Measurements from ENCODE around the gene CCNB1IP1.
A peak's percentile ranks its signal among the peaks of the same experiment; 100 is the strongest.
"Not testable (repeated sequence)": the region's sequence is repeated elsewhere in the genome, so short reads cannot be mapped to it uniquely, and the experiment has no call there.

CCNB1IP1 gene, protein sequence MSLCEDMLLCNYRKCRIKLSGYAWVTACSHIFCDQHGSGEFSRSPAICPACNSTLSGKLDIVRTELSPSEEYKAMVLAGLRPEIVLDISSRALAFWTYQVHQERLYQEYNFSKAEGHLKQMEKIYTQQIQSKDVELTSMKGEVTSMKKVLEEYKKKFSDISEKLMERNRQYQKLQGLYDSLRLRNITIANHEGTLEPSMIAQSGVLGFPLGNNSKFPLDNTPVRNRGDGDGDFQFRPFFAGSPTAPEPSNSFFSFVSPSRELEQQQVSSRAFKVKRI
- 22.2 to 58.9 (median 35.9) reads per million in 9 experiments for total RNA-seq

DNA sequence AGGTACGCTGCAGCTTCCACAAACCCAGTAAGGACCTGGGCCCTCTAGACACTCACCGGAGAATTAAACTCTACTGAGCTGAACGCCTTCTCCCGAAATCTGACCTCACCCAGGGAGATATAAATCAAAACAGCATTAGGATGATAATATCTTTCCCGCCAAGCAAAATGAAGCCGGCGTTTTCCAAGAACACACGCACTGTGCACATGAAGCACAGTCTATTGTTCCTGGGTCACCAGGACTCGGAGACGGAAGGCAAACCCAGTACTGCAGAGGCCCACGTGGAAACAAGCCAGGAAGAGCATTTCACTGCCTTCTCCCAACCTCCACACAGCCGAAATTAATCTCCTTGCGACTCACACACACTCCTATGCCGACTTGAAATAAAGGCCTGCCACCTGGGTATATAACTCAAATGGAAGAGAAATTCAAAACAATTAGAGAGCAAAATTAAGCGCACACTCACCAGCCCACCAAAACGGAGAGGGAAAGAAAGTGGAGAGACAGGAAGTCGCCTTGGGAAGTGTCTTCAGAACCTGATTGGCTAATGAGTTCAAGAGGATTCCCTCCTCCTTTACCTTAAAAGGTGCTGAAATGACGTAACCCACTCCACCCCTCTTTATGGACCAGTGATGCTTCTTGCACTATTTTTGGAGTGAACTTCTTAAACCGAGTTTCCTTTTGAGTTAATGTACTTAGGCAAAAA lies at the start of gene CCNB1IP1:
TSS of gene CCNB1IP1 (minus strand) at position 492 of the 706 bp plus-strand sequence. CDS start 16,756 bp downstream, outside the sequence.
- H3K4me3 Mint-ChIP-seq, result peak within 1 kb of the TSS; percentile 88 to 95
- H3K4me1 Mint-ChIP-seq (ENCODE audit: low read depth in 2 of 2), result peaks cover 12 to 27% of the 10 kb centered on the region in 2 donors
- H3K9me3 Mint-ChIP-seq, result no peaks in the 10 kb centered on the region
- DNase-seq (peak; percentile 37 to 53 (median 38)), ATAC-seq (replicated peaks) (peak; percentile 99)
- H3K27me3 Mint-ChIP-seq, result no peaks in the 10 kb centered on the region
- H3K36me3 Mint-ChIP-seq (ENCODE audit: insufficient read depth), result no peaks in the 10 kb centered on the region
- peak within 1 kb of the TSS; percentile 86 to 95 for H3K27ac Mint-ChIP-seq

GRCh38 chr14:20382526-20382925 lies 49.4 kb upstream of the CCNB1IP1 start:
- ATAC-seq (replicated peaks) (no peak), DNase-seq (no peak)
- H3K27me3 Mint-ChIP-seq, result no peaks in the 10 kb centered on the region
- H3K36me3 Mint-ChIP-seq (ENCODE audit: insufficient read depth), result peaks cover 72% of the 10 kb centered on the region
- peak overlapping the region; percentile 9 to 49 for H3K27ac Mint-ChIP-seq
- H3K4me3 Mint-ChIP-seq, result no peak overlapping the region
- no peaks in the 10 kb centered on the region for H3K9me3 Mint-ChIP-seq
- peaks cover 0 to 4% of the 10 kb centered on the region in 2 donors for H3K4me1 Mint-ChIP-seq (ENCODE audit: low read depth in 2 of 2)

DNA sequence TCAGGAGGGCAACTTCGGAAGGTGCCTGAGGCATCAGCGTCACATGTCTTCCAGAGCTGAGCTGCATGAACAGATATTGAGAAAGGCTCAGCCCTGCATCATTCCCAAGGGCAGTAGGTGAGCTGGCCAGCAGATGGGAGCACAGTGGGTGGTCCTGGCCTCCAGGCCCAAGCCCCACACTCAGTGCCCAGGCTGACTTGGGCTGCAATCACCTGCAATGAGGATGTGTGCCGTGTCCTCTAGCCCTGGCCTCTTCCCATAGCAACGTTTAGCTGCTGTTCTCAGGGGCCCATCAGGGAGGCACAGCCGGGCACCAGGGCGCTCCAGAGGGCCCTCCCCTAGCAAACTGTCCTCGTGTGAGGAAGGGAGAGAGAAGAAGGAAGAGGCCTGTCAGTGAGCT lies 48.3 kb upstream of the CCNB1IP1 start:
- H3K36me3 Mint-ChIP-seq (ENCODE audit: insufficient read depth), result peaks cover 71% of the 10 kb centered on the region
- H3K4me3 Mint-ChIP-seq, result no peak overlapping the region
- H3K27ac Mint-ChIP-seq, result peak overlapping the region in 1 of 2 donors; percentile 2
- DNase-seq (no peak), ATAC-seq (replicated peaks) (no peak)
- no peaks in the 10 kb centered on the region for H3K9me3 Mint-ChIP-seq
- peaks cover 0 to 4% of the 10 kb centered on the region in 2 donors for H3K4me1 Mint-ChIP-seq (ENCODE audit: low read depth in 2 of 2)
- no peaks in the 10 kb centered on the region for H3K27me3 Mint-ChIP-seq

- peak overlapping the region; percentile 2 to 56 for H3K27ac Mint-ChIP-seq
- H3K4me3 Mint-ChIP-seq, result no peak overlapping the region
- peaks cover 0 to 4% of the 10 kb centered on the region in 2 donors for H3K4me1 Mint-ChIP-seq (ENCODE audit: low read depth in 2 of 2)
- H3K27me3 Mint-ChIP-seq, result no peaks in the 10 kb centered on the region
- DNase-seq, result no peak
- H3K9me3 Mint-ChIP-seq, result no peaks in the 10 kb centered on the region
- no peak for ATAC-seq (replicated peaks)
- H3K36me3 Mint-ChIP-seq (ENCODE audit: insufficient read depth), result peaks cover 71% of the 10 kb centered on the region
These were observed 47.6 kb upstream of the CCNB1IP1 start for GRCh38 chr14:20380681-20381080.

DNA sequence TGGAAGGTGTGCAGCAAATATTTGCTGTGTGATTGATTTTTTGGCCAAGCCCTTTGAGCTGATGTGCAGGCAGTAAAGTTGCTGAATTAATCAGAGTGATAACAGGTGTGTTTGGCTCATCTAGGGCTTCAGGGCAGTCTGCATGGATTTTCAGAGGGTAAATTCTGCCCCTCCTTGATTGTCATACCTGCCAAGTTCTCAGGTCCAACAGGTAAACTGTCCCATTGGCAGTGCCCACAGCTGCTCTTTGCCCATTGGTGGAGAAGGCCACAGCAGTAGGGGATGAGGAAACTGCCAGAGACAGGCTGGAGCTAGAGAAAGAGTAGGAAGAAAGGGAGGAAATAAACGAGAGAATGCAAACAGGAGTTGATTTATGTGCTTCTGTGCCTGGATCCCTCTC lies 46.7 kb upstream of the CCNB1IP1 start:
- no peaks in the 10 kb centered on the region for H3K27me3 Mint-ChIP-seq
- no peak overlapping the region for H3K4me3 Mint-ChIP-seq
- H3K4me1 Mint-ChIP-seq (ENCODE audit: low read depth in 2 of 2), result peaks cover 0 to 4% of the 10 kb centered on the region in 2 donors
- H3K9me3 Mint-ChIP-seq, result no peaks in the 10 kb centered on the region
- peaks cover 73% of the 10 kb centered on the region for H3K36me3 Mint-ChIP-seq (ENCODE audit: insufficient read depth)
- DNase-seq (no peak), ATAC-seq (replicated peaks) (no peak)
- peak overlapping the region in 1 of 2 donors; percentile 68 for H3K27ac Mint-ChIP-seq

GRCh38 chr14:20377171-20377570 lies 44.1 kb upstream of the CCNB1IP1 start:
- Mint-ChIP-seq H3K27ac (peak overlapping the region in 1 of 2 donors; percentile 53), H3K36me3 (ENCODE audit: insufficient read depth) (peaks cover 76% of the 10 kb centered on the region), H3K9me3 (no peaks in the 10 kb centered on the region), H3K4me1 (ENCODE audit: low read depth in 2 of 2) (peaks cover 0 to 4% of the 10 kb centered on the region in 2 donors), H3K4me3 (no peak overlapping the region), H3K27me3 (no peaks in the 10 kb centered on the region)
- DNase-seq (no peak), ATAC-seq (replicated peaks) (no peak)

- no peak for DNase-seq
- Mint-ChIP-seq H3K27ac (no peak overlapping the region), H3K9me3 (no peaks in the 10 kb centered on the region), H3K27me3 (no peaks in the 10 kb centered on the region), H3K4me3 (no peak overlapping the region), H3K4me1 (ENCODE audit: low read depth in 2 of 2) (peaks cover 0 to 4% of the 10 kb centered on the region in 2 donors), H3K36me3 (ENCODE audit: insufficient read depth) (peaks cover 80% of the 10 kb centered on the region)
- no peak for ATAC-seq (replicated peaks)
These were observed 43.1 kb upstream of the CCNB1IP1 start for GRCh38 chr14:20376071-20376588.

DNA sequence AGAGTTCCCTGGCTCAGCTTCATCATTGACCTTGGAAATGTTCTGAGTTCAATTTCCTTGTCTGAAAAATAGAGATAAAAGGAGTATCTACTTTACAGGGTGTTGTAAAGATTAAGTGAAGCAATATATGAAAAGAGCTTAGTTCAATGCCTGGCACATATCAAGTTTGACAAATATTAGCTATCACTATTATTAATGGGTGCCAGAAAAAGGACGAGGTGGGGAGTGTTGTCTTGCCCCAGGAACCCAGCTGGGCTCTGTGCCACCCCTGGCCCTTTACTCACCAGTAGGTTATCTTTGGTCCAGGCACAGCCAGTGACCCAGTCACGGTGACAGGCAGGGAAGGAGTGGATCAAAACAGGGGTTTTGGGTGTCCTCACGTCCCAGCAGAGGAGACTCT lies 42.4 kb upstream of the CCNB1IP1 start:
- DNase-seq, result no peak
- H3K4me3 Mint-ChIP-seq, result no peak overlapping the region
- no peaks in the 10 kb centered on the region for H3K4me1 Mint-ChIP-seq (ENCODE audit: low read depth in 2 of 2)
- no peaks in the 10 kb centered on the region for H3K27me3 Mint-ChIP-seq
- no peak for ATAC-seq (replicated peaks)
- H3K9me3 Mint-ChIP-seq, result no peaks in the 10 kb centered on the region
- peaks cover 81% of the 10 kb centered on the region for H3K36me3 Mint-ChIP-seq (ENCODE audit: insufficient read depth)
- no peak overlapping the region for H3K27ac Mint-ChIP-seq

DNA sequence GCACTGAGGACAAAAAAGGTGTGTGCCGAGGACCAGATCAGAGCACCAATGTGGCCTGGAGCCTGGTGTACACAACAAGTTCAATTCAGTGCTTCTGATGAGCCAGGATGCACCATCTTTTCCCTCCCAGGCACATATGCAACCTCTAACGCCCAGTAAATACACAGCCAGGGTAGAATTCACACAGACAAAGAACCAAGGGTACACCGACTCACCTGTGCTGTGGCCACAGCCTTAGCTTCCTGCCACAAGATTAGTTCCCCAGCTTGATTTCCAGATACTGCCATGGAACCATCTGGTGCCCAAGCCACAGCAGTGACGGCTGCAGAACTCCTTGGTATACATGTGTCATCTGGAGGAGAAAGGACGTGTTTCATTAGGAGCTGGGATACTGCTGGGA lies 39.7 kb upstream of the CCNB1IP1 start:
- Mint-ChIP-seq H3K4me3 (no peak overlapping the region), H3K27me3 (no peaks in the 10 kb centered on the region), H3K9me3 (no peaks in the 10 kb centered on the region), H3K27ac (peak overlapping the region in 1 of 2 donors; percentile 9), H3K4me1 (ENCODE audit: low read depth in 2 of 2) (no peaks in the 10 kb centered on the region), H3K36me3 (ENCODE audit: insufficient read depth) (peaks cover 82% of the 10 kb centered on the region)
- ATAC-seq (replicated peaks), result no peak
- DNase-seq, result no peak

DNA sequence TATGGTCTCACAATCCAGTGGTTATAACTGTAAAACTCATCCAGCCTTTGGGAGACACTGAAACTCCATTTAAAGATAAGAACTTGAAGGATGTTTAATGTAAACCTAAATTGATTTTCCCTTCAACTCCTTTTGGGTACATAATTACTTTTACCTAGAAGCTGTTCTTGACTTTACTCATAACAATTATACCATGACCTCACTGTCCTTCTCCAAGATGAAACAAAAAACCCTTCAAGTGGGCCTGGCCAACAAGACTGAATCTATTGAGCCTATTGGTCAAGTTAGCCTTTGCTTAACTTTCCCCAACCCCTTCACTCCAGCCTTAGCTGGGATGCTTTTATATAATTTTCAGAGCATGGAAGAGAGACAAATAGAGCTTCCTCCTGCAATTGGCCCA lies 32.8 kb upstream of the CCNB1IP1 start:
- H3K27me3 Mint-ChIP-seq, result no peaks in the 10 kb centered on the region
- H3K4me1 Mint-ChIP-seq (ENCODE audit: low read depth in 2 of 2), result no peaks in the 10 kb centered on the region
- H3K36me3 Mint-ChIP-seq (ENCODE audit: insufficient read depth), result peaks cover 47% of the 10 kb centered on the region
- H3K4me3 Mint-ChIP-seq, result no peak overlapping the region
- H3K27ac Mint-ChIP-seq, result no peak overlapping the region
- ATAC-seq (replicated peaks) (no peak), DNase-seq (no peak)
- no peaks in the 10 kb centered on the region for H3K9me3 Mint-ChIP-seq

GRCh38 chr14:20358474-20358873 lies 25.4 kb upstream of the CCNB1IP1 start:
- not testable (repeated sequence) for H3K4me1 Mint-ChIP-seq (ENCODE audit: low read depth in 2 of 2); H3K27me3 Mint-ChIP-seq; ATAC-seq (replicated peaks); H3K4me3 Mint-ChIP-seq; DNase-seq; H3K9me3 Mint-ChIP-seq
- Mint-ChIP-seq H3K36me3 (ENCODE audit: insufficient read depth) (peaks cover 35% of the 10 kb centered on the region), H3K27ac (peak overlapping the region; percentile 39 to 84)

DNA sequence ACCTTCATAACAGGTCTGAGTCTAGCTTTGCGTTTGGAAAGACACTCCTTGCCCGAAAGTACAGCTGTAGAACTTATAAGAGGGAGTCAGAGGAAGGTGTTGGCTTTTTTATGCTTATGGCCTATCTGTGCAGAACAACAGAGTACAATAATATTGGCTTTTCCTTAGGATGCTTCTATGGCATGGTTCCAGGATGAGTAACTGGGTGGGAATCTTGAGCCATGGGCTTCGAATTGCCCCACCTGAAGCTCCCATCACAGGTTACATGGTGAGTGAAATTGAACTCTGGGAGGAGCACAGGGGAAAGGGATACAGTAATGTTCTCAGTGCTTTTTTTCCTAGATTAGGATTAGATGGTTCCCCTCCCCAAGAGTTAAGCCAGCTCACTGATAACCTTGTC lies 23.3 kb upstream of the CCNB1IP1 start:
- Mint-ChIP-seq H3K27ac (peak overlapping the region in 1 of 2 donors; percentile 58), H3K27me3 (no peaks in the 10 kb centered on the region), H3K9me3 (no peaks in the 10 kb centered on the region), H3K4me3 (no peak overlapping the region), H3K4me1 (ENCODE audit: low read depth in 2 of 2) (no peaks in the 10 kb centered on the region), H3K36me3 (ENCODE audit: insufficient read depth) (peaks cover 53% of the 10 kb centered on the region)
- no peak for DNase-seq
- no peak for ATAC-seq (replicated peaks)

GRCh38 chr14:20350860-20351259 lies 17.8 kb upstream of the CCNB1IP1 start:
- DNase-seq, result no peak
- Mint-ChIP-seq H3K27ac (peak overlapping the region in 1 of 2 donors; percentile 2), H3K27me3 (no peaks in the 10 kb centered on the region), H3K4me3 (no peak overlapping the region), H3K9me3 (no peaks in the 10 kb centered on the region), H3K4me1 (ENCODE audit: low read depth in 2 of 2) (peaks cover 0 to under 1% of the 10 kb centered on the region in 2 donors), H3K36me3 (ENCODE audit: insufficient read depth) (peaks cover 53% of the 10 kb centered on the region)
- ATAC-seq (replicated peaks), result no peak

DNA sequence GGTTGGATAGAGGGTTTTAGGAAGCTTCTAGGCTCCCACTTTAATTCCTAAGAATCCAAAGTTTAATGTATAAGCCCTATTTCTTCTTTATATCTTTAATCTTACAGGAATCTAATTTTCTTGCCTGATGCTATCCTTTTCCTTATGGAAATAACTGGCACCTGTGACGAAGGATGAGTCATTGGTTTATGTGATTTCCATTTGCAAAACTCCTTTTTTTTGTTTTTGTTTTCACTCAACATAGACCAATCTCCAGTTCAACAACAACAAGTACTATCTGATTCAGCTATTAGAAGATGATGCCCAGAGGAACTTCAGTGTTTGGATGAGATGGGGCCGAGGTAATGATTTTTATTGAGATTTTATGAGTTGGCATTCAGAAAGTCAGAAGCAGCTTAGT lies 17.2 kb upstream of the CCNB1IP1 start:
- Mint-ChIP-seq H3K4me3 (no peak overlapping the region), H3K4me1 (ENCODE audit: low read depth in 2 of 2) (peaks cover 0 to 5% of the 10 kb centered on the region in 2 donors), H3K27ac (peak overlapping the region in 1 of 2 donors; percentile 2), H3K27me3 (no peaks in the 10 kb centered on the region), H3K9me3 (no peaks in the 10 kb centered on the region), H3K36me3 (ENCODE audit: insufficient read depth) (peaks cover 49% of the 10 kb centered on the region)
- ATAC-seq (replicated peaks) (no peak), DNase-seq (no peak)
